Measurements from ENCODE around the gene MT1HL1.

The MT1HL1 gene

GRCh38 chr1:236963920-236964319 lies 40.3 kb downstream of the MT1HL1 start:
- no peaks in the 10 kb centered on the region for H3K4me1 ChIP-seq
- TF ChIP-seq CTCF (IDR thresholded peaks at IDR 0.05) = no peak
- H3K27ac ChIP-seq = no peak overlapping the region
- H3K4me2 ChIP-seq (ENCODE audit: low read length) = no peak overlapping the region
- H3K36me3 ChIP-seq (ENCODE audit: control insufficient read depth, insufficient read depth, low read length) = no peaks in the 10 kb centered on the region
- H2AFZ ChIP-seq = no peak overlapping the region
- H3K4me3 ChIP-seq (ENCODE audit: low read depth, low read length) = no peak overlapping the region
- H3K79me2 ChIP-seq = no peaks in the 10 kb centered on the region
- no peaks in the 10 kb centered on the region for H3K27me3 ChIP-seq (ENCODE audit: control insufficient read depth, insufficient read depth, low read length)
- H3K9me3 ChIP-seq (ENCODE audit: control insufficient read depth, low read length) = no peaks in the 10 kb centered on the region
- H3K9ac ChIP-seq = no peak overlapping the region

GRCh38 chr1:236959112-236959511 lies 45.1 kb downstream of the MT1HL1 start:
- H3K4me2 ChIP-seq (ENCODE audit: low read length) = no peak overlapping the region
- no peak overlapping the region for H3K9ac ChIP-seq
- no peaks in the 10 kb centered on the region for H3K9me3 ChIP-seq (ENCODE audit: control insufficient read depth, low read length)
- TF ChIP-seq CTCF (IDR thresholded peaks at IDR 0.05) = no peak
- no peaks in the 10 kb centered on the region for H3K27me3 ChIP-seq (ENCODE audit: control insufficient read depth, insufficient read depth, low read length)
- no peak overlapping the region for H3K4me3 ChIP-seq (ENCODE audit: low read depth, low read length)
- H3K27ac ChIP-seq = no peak overlapping the region
- no peak overlapping the region for H2AFZ ChIP-seq
- H3K36me3 ChIP-seq (ENCODE audit: control insufficient read depth, insufficient read depth, low read length) = no peaks in the 10 kb centered on the region
- no peaks in the 10 kb centered on the region for H3K79me2 ChIP-seq
- no peaks in the 10 kb centered on the region for H3K4me1 ChIP-seq

GRCh38 chr1:236957235-236957634 lies 47.0 kb downstream of the MT1HL1 start:
- H3K9ac ChIP-seq = no peak overlapping the region
- no peaks in the 10 kb centered on the region for H3K79me2 ChIP-seq
- H3K27ac ChIP-seq = no peak overlapping the region
- no peaks in the 10 kb centered on the region for H3K9me3 ChIP-seq (ENCODE audit: control insufficient read depth, low read length)
- no peak overlapping the region for H2AFZ ChIP-seq
- no peaks in the 10 kb centered on the region for H3K4me1 ChIP-seq
- no peak overlapping the region for H3K4me2 ChIP-seq (ENCODE audit: low read length)
- no peak overlapping the region for H3K4me3 ChIP-seq (ENCODE audit: low read depth, low read length)
- H3K36me3 ChIP-seq (ENCODE audit: control insufficient read depth, insufficient read depth, low read length) = no peaks in the 10 kb centered on the region
- no peak for TF ChIP-seq CTCF (IDR thresholded peaks at IDR 0.05)
- H3K27me3 ChIP-seq (ENCODE audit: control insufficient read depth, insufficient read depth, low read length) = no peaks in the 10 kb centered on the region

Measured in parathyroid adenoma (tissue), 2 donors.